Endothelial cell of umbilical vein (primary cell): ENCODE data around the gene SYCP2. TPM values are rescaled to one million over a fixed set of nuclear protein-coding genes. Genes with fewer than 3 reads are reported as not detected.

ENCODE experiments used
- BruUV-seq: library from RNA; stranded (reverse); fragments of 400-500 nt; replicated peaks from 2 replicates; lab custom pipeline; 2021; lab: Mats Ljungman, UMichigan
- CTCF ChIA-PET: fragments of 300-600, 350-600 bp; sonication (Branson Sonifier 250); formaldehyde crosslinking; loops from one replicate; lab custom pipeline; 2021; ENCODE audit warnings: antibody characterized with exemption, inconsistent platforms; lab: Charles Lee
- POLR2A ChIA-PET: fragments of 300-600, 350-600 bp; sonication (Branson Sonifier 250); formaldehyde crosslinking; loops from one replicate; lab custom pipeline; 2021; ENCODE audit warnings: antibody characterized with exemption, inconsistent platforms; lab: Charles Lee
- DNase-seq: peaks from one replicate; pipeline ENCODE4 v3.0.0-alpha.2; 2011; ENCODE audit warnings: low read depth, low spot score
- FAIRE-seq: peaks from 2 replicates; lab custom pipeline; 2011; peaks lifted over from hg19 to GRCh38; lab: Jason Lieb, UNC
- H2AFZ ChIP-seq: 2 replicates; pipeline ENCODE4 v1.6.0; 2012; ENCODE audit warnings: low read depth, low read length, control low read depth, inconsistent platforms
- H3K27ac ChIP-seq: 2 replicates; pipeline ENCODE4 v1.5.1; 2011; ENCODE audit warnings: low read depth, mild to moderate bottlenecking, control low read depth, low read length, moderate library complexity; ENCODE audit not compliant: insufficient read depth
- H3K27me3 ChIP-seq, 2 experiments: 2 replicates each; pipeline versions ENCODE4 v1.6.0 to v1.6.1; 2011; ENCODE audit warnings: low read length in 2 of 2, mixed read lengths in 1 of 2; ENCODE audit not compliant: control insufficient read depth in 2 of 2, insufficient read depth in 2 of 2
- H3K36me3 ChIP-seq, 2 experiments: 2 replicates in 1 of 2; 3 replicates in 1 of 2; pipeline ENCODE4 v1.5.1; 2011; ENCODE audit warnings: low read length in 2 of 2, mild to moderate bottlenecking in 1 of 2, moderate library complexity in 1 of 2; ENCODE audit not compliant: control insufficient read depth in 2 of 2, insufficient read depth in 2 of 2; ENCODE audit errors: extremely low read depth in 1 of 2
- H3K4me1 ChIP-seq: 3 replicates; pipeline ENCODE4 v1.5.1; 2011; ENCODE audit warnings: mild to moderate bottlenecking, low read length; ENCODE audit not compliant: control insufficient read depth, insufficient read depth; ENCODE audit errors: extremely low read depth
- H3K4me2 ChIP-seq: 2 replicates; pipeline ENCODE4 v1.6.1; 2011; ENCODE audit warnings: low read length, control low read depth, mixed read lengths; ENCODE audit not compliant: insufficient read depth
- H3K4me3 ChIP-seq, 3 experiments: fragments of 200-600 bp in 1 of 3; sonication (generic), shearing (Covaris generic) in 1 of 3; replicated peaks in 1 of 3; 2 replicates each; pipeline ENCODE4 v1.5.1; 2011 to 2016; ENCODE audit warnings: control low read depth in 3 of 3, low read length in 3 of 3, mild to moderate bottlenecking in 2 of 3, inconsistent platforms in 1 of 3, low read depth in 1 of 3, moderate library complexity in 1 of 3; ENCODE audit not compliant: insufficient read depth in 1 of 3
- H3K79me2 ChIP-seq: 2 replicates; pipeline ENCODE4 v1.6.0; 2012; ENCODE audit warnings: low read length, inconsistent platforms; ENCODE audit not compliant: control insufficient read depth, insufficient read depth
- H3K9ac ChIP-seq: replicated peaks from 2 replicates; pipeline ENCODE3; 2011; ENCODE audit warnings: low read length, control low read depth; ENCODE audit not compliant: insufficient read depth; ENCODE audit errors: extremely low read depth
- H3K9me1 ChIP-seq: replicated peaks from 3 replicates; pipeline ENCODE4 v1.6.0; 2011; ENCODE audit warnings: mild to moderate bottlenecking, low read length; ENCODE audit not compliant: control insufficient read depth, insufficient read depth; ENCODE audit errors: extremely low read depth
- H3K9me3 ChIP-seq: replicated peaks from 2 replicates; pipeline ENCODE4 v1.5.1; 2012; ENCODE audit warnings: low read length, inconsistent platforms; ENCODE audit not compliant: control insufficient read depth, insufficient read depth
- H4K20me1 ChIP-seq: replicated peaks from 2 replicates; pipeline ENCODE3; 2011; ENCODE audit warnings: mild to moderate bottlenecking, low read length; ENCODE audit not compliant: control insufficient read depth, insufficient read depth; ENCODE audit errors: extremely low read depth
- EZH2 ChIP-seq: IDR thresholded peaks from 2 replicates; pipeline ENCODE4 v1.6.1; 2012; ENCODE audit warnings: borderline replicate concordance, low read depth, mild to moderate bottlenecking, moderate library complexity, low read length, inconsistent platforms; ENCODE audit not compliant: severe bottlenecking
- FOS ChIP-seq: IDR thresholded peaks from 2 replicates; pipeline ENCODE4 v1.6.1; 2011; ENCODE audit warnings: mild to moderate bottlenecking, low read length, moderate library complexity, borderline replicate concordance; ENCODE audit not compliant: insufficient read depth
- GATA2 ChIP-seq: IDR thresholded peaks from 2 replicates; pipeline ENCODE4 v1.7.0; 2011; ENCODE audit warnings: low read depth, mild to moderate bottlenecking, moderate library complexity, mixed read lengths, low read length; ENCODE audit not compliant: insufficient read length, insufficient read depth
- JUN ChIP-seq: IDR thresholded peaks from 2 replicates; pipeline ENCODE4 v1.6.1; 2011; ENCODE audit warnings: borderline replicate concordance, low read depth; ENCODE audit not compliant: insufficient read length, insufficient read depth
- MYC ChIP-seq: IDR thresholded peaks from one replicate; pipeline ENCODE4 v1.6.1; 2011; ENCODE audit warnings: mild to moderate bottlenecking, low read depth, low read length
- POLR2A ChIP-seq: IDR thresholded peaks from 2 replicates; pipeline ENCODE4 v1.6.1; 2012; ENCODE audit warnings: low read depth, mild to moderate bottlenecking, control low read depth, low read length
- POLR2AphosphoS5 ChIP-seq: IDR thresholded peaks from 2 replicates; pipeline ENCODE4 v1.6.1; 2012; ENCODE audit warnings: low read depth, mild to moderate bottlenecking, control low read depth, low read length, moderate library complexity; ENCODE audit not compliant: insufficient read depth
- dilution Hi-C: fragments of 300-500 bp; cut with MboI; formaldehyde crosslinking; loops from one replicate; pipeline ENCODE4 v1.15.0; 2019; ENCODE audit warnings: low sequenced_read_pairs; ENCODE audit not compliant: extremely low pct_ligation_motif_present
- intact Hi-C: fragments of 100-400 bp; cut with micrococcal nuclease; formaldehyde crosslinking; loops from one replicate; pipeline ENCODE4 v1.10.0; 2022
- polyA plus RNA-seq, 4 experiments: library from polyadenylated mRNA; depleted of rRNA in 3 of 4; stranded (reverse) in 3 of 4; unstranded in 1 of 4; fragments of >200 nt; gene quantifications; 2 replicates each; pipeline versions ENCODE4 v1.2.1 to v1.2.3, GENCODE V29; 2011 to 2012; ENCODE audit warnings: missing spikeins in 1 of 4
- total RNA-seq: library from RNA; stranded (reverse); gene quantifications from 2 replicates; pipeline ENCODE4 v1.2.3, GENCODE V29; 2021
- TF ChIP-seq, protein P1 (sequence below): IDR thresholded peaks from 2 replicates; pipeline ENCODE4 v1.6.1; 2011; ENCODE audit not compliant: insufficient read depth, insufficient read length
- TF ChIP-seq, protein P2 (sequence below), 2 donors: IDR thresholded peaks; 1 replicate in 1 of 2; 2 replicates in 1 of 2; pipeline ENCODE4 v1.5.1; 2011; ENCODE audit warnings: low read length in 2 of 2, mild to moderate bottlenecking in 2 of 2, moderate library complexity in 2 of 2, control low read depth in 1 of 2, inconsistent platforms in 1 of 2, low read depth in 1 of 2; ENCODE audit not compliant: insufficient read depth in 1 of 2; ENCODE audit errors: extremely low read depth in 1 of 2

Gene SYCP2
- total and polyA plus RNA-seq, 2 donors (not counting 3 experiments of a cell fraction or from before 2014, with no cell fraction given), result 0.07 to 0.35 TPM

DNA sequence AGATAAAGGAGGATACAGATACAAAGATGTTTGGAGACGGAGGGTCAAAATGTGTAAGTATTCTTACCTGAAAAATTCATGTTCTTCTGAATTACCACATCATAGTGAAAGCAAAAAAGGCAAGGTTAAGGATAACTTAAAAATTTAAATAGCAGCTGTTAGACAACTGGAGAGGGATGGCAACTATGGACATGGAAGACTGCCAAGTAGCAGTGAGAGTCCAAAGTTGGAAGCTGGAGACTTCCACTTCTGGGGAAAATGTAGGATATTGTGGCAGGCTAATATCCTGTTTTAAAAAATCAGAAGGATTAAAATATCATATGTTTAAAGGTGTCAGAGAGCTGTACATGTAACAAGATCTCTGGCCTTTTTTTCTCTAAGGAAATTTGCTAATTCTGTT lies 29.8 kb downstream of the SYCP2 start:
- BruUV-seq, result no TSS peak
- Histone ChIP-seq H3K4me2 (no peak overlapping the region), H3K27me3 (no peaks in the 10 kb centered on the region), H3K27ac (no peak overlapping the region), H3K9me1 (no peaks in the 10 kb centered on the region), H3K9me3 (no peaks in the 10 kb centered on the region), H2AFZ (no peak overlapping the region), H4K20me1 (no peaks in the 10 kb centered on the region), H3K9ac (no peak overlapping the region), H3K79me2 (no peaks in the 10 kb centered on the region), H3K4me1 (no peaks in the 10 kb centered on the region), H3K4me3 (no peak overlapping the region), H3K36me3 (no peaks in the 10 kb centered on the region)
- intact Hi-C loops, result no loop called here
- dilution Hi-C loops, result no loop called here
- CTCF ChIA-PET, result interaction anchor here (1.4 kb wide), 1 partner anchor 31 kb away, joined by 4 read pairs; the partner anchor contains the start of gene SYCP2
- no peak for DNase-seq
- no peak for FAIRE-seq
- POLR2A ChIA-PET, result no interaction called here
- TF ChIP-seq EZH2, result no peak
- no peak for TF ChIP-seq GATA2
- TF ChIP-seq, protein P1, sequence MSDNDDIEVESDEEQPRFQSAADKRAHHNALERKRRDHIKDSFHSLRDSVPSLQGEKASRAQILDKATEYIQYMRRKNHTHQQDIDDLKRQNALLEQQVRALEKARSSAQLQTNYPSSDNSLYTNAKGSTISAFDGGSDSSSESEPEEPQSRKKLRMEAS, result no peak
- no peak for TF ChIP-seq MYC
- TF ChIP-seq POLR2A, result no peak
- TF ChIP-seq JUN, result no peak
- no peak for TF ChIP-seq POLR2AphosphoS5
- TF ChIP-seq, protein P2, sequence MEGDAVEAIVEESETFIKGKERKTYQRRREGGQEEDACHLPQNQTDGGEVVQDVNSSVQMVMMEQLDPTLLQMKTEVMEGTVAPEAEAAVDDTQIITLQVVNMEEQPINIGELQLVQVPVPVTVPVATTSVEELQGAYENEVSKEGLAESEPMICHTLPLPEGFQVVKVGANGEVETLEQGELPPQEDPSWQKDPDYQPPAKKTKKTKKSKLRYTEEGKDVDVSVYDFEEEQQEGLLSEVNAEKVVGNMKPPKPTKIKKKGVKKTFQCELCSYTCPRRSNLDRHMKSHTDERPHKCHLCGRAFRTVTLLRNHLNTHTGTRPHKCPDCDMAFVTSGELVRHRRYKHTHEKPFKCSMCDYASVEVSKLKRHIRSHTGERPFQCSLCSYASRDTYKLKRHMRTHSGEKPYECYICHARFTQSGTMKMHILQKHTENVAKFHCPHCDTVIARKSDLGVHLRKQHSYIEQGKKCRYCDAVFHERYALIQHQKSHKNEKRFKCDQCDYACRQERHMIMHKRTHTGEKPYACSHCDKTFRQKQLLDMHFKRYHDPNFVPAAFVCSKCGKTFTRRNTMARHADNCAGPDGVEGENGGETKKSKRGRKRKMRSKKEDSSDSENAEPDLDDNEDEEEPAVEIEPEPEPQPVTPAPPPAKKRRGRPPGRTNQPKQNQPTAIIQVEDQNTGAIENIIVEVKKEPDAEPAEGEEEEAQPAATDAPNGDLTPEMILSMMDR (IDR thresholded peaks at IDR 0.05; ENCODE audit: extremely low read depth in 1 of 2, insufficient read depth in 1 of 2, low read depth in 1 of 2, low read length in 2 of 2), result no peak
- no peak for TF ChIP-seq FOS
